Bronchial epithelial cell (primary cell): ENCODE data around the gene ZNF318. TPM values are rescaled to one million over a fixed set of nuclear protein-coding genes. Genes with fewer than 3 reads are reported as not detected.
A peak's percentile ranks its signal among the peaks of the same experiment; 100 is the strongest.

Source experiments
- DNase-seq: peaks from one replicate; pipeline ENCODE4 v3.0.0-alpha.2; 2010; ENCODE audit warnings: low read depth
- FAIRE-seq: peaks from 2 replicates; lab custom pipeline; 2011; peaks lifted over from hg19 to GRCh38; lab: Jason Lieb, UNC
- H3K27me3 ChIP-seq: 2 replicates; pipeline ENCODE4 v1.5.1; 2011; ENCODE audit warnings: low read length; ENCODE audit not compliant: control insufficient read depth, insufficient read depth
- H3K36me3 ChIP-seq: 2 replicates; pipeline ENCODE4 v1.5.1; 2011; ENCODE audit warnings: low read length; ENCODE audit not compliant: control insufficient read depth, insufficient read depth
- H3K4me3 ChIP-seq: 2 replicates; pipeline ENCODE4 v1.5.1; 2011; ENCODE audit warnings: mild to moderate bottlenecking, low read depth, low read length, control low read depth
- total RNA-seq: library from RNA; depleted of rRNA; stranded (reverse); fragments of >200 nt; gene quantifications from 2 replicates; pipeline ENCODE4 v1.2.1, GENCODE V29; 2014
- TF ChIP-seq, protein P1 (sequence below): IDR thresholded peaks from 2 replicates; pipeline ENCODE4 v1.5.1; 2011; ENCODE audit warnings: mild to moderate bottlenecking, moderate library complexity, low read length, control low read depth, inconsistent platforms; ENCODE audit not compliant: insufficient read depth, severe bottlenecking

ZNF318 gene
- total RNA-seq, 1 donor from 2014 or later, result 2.1 TPM

DNA sequence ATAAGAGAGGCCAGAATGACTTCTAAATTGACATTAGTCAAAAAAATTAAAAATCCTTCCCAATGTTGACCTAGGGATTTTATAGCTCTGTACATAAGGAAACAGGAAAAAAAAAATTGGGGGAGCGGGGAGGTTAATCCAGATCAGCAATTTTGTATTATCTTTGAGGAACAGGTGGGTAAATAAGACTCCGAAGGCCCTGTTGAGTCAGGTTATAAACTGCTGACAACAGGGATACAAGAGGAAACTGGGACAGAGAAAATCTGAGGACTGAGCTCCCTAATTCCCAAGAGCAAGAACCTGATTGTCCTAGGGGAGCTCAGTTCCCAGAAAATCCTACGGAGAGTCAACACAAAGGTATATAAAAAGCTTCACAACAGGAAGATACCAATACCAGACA is 34.0 kb downstream of the ZNF318 start:
- FAIRE-seq, result no peak
- DNase-seq, result no peak
- H3K4me3 ChIP-seq, result no peak overlapping the region
- H3K36me3 ChIP-seq, result no peaks in the 10 kb centered on the region
- TF ChIP-seq, protein P1, sequence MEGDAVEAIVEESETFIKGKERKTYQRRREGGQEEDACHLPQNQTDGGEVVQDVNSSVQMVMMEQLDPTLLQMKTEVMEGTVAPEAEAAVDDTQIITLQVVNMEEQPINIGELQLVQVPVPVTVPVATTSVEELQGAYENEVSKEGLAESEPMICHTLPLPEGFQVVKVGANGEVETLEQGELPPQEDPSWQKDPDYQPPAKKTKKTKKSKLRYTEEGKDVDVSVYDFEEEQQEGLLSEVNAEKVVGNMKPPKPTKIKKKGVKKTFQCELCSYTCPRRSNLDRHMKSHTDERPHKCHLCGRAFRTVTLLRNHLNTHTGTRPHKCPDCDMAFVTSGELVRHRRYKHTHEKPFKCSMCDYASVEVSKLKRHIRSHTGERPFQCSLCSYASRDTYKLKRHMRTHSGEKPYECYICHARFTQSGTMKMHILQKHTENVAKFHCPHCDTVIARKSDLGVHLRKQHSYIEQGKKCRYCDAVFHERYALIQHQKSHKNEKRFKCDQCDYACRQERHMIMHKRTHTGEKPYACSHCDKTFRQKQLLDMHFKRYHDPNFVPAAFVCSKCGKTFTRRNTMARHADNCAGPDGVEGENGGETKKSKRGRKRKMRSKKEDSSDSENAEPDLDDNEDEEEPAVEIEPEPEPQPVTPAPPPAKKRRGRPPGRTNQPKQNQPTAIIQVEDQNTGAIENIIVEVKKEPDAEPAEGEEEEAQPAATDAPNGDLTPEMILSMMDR, result no peak
- H3K27me3 ChIP-seq, result no peaks in the 10 kb centered on the region

DNA sequence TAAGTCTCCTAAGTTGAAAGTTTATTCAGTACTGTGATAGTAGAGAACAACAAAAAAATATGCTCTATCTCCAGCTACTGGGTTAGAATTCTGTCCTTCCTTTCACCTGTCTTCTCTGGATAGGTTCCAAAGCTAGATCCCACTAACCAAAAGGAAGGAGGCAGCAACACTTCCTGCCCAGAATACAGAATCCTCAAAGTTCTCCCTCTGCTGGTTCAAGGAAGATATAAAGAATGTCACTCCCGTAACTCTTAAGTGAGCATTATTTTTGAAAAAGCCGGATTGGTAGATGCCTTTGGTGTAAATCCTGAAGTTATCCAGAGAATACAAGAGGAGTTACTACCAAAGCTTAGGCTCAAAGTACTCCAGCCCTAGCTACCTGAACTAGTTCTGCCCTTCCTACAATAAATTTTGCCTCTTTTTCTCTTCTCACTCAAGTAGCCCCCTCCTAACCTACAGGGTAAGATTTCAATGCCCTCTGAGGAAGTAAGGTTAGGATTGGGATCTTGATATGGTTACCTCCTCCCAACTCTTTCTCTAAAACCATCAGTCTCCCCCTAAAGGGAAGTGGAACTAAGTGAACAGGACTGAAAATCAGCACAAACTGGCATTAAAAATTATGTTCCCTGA is 34.9 kb downstream of the ZNF318 start:
- no peak overlapping the region for H3K4me3 ChIP-seq
- no peaks in the 10 kb centered on the region for H3K36me3 ChIP-seq
- FAIRE-seq (no peak), DNase-seq (peak; percentile 74)
- TF ChIP-seq, protein P1, result peak; percentile 52
- H3K27me3 ChIP-seq, result no peaks in the 10 kb centered on the region

DNA sequence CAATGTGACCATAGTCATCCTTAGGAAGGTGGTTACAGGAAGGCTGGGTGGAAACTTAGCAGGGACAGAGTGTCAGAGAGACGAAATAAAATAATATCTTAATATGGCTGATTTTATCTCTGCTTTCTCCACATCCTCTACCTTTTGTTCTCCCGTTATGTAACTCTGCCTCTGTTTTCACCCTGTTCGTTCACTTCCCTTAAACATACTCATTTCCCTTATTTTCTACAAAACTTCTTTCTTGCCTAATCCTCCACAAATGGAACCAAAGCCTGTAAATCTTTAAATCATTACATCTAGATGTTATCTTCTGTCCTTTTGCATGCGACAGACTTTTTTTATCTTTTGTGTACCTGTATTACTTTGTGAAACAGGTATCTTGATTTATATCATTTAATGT is 37.6 kb downstream of the ZNF318 start:
- FAIRE-seq (no peak), DNase-seq (no peak)
- TF ChIP-seq, protein P1, result no peak

DNA sequence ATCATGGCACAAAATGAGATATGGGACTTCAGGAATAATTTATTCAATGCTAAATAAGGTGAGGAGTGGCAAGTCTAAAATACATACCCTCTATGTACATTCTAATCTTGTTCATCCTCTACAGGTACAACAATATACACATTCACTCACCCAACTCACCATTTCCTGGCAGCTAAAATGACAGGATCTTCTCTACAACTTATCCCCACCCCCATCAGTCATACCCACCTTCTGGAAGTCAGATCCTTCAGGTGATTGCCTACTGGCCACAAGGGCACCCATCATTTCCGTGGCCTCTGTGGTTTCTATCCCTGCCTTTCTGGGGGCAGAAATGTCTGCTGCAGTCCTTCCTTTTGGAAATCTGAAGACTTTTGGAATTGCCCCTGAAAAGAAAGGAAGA is 38.0 kb downstream of the ZNF318 start:
- Histone ChIP-seq H3K4me3 (no peak overlapping the region), H3K36me3 (no peaks in the 10 kb centered on the region), H3K27me3 (no peaks in the 10 kb centered on the region)
- DNase-seq (no peak), FAIRE-seq (no peak)
- TF ChIP-seq, protein P1, result no peak

More for the DNA sequence above, 37.6 kb downstream of the ZNF318 start:
- Histone ChIP-seq H3K4me3 (no peak overlapping the region), H3K27me3 (no peaks in the 10 kb centered on the region), H3K36me3 (no peaks in the 10 kb centered on the region)

DNA sequence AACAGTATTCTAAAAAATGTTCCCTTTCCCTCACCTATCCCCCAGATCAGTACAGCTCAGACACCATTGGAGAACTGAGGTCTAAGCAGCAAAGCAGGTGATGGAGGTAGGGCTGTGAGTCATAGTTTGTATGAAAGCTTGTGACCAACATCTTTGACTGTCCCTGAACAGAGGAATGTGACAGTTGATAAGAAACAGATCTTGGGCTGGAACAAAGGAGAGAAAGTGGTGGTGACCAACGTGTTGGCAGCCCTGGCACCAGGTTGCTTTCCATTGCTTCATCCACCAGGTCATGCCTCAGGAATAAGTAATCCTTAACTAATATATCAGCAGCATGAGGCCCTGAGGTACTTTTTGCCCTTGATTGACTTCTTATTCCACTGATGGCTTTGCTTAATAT is 40.9 kb downstream of the ZNF318 start:
- DNase-seq, result no peak
- TF ChIP-seq, protein P1, result no peak
- FAIRE-seq, result no peak
- Histone ChIP-seq H3K27me3 (no peaks in the 10 kb centered on the region), H3K4me3 (no peak overlapping the region), H3K36me3 (no peaks in the 10 kb centered on the region)

DNA sequence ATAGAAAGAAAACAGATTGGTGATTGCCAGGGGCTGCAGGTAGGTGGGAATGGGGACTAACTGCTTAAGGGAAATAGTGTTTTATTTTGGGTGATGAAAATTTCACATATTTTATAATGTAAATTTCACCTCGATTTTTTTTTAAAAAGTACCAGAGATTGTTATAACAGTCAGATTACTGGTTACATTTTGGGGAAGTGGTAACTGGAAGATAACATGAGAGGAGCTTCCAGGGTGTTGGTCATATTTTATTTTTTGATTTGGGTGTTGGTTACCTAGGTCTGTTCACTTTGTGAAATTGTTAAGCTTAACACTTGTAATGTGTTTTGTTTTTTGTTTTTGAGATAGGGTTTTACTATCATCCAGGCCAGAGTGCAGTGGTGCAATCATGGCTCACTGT is 43.6 kb downstream of the ZNF318 start:
- FAIRE-seq, result no peak
- Histone ChIP-seq H3K27me3 (no peaks in the 10 kb centered on the region), H3K36me3 (no peaks in the 10 kb centered on the region), H3K4me3 (no peak overlapping the region)
- no peak for DNase-seq
- TF ChIP-seq, protein P1, result no peak
